Measurements from ENCODE around the gene ATP13A1. TPM values are rescaled to one million over a fixed set of nuclear protein-coding genes. Genes with fewer than 3 reads are reported as not detected.

ATP13A1 gene
- polyA plus RNA-seq, 1 experiment: 27.9 TPM

DNA sequence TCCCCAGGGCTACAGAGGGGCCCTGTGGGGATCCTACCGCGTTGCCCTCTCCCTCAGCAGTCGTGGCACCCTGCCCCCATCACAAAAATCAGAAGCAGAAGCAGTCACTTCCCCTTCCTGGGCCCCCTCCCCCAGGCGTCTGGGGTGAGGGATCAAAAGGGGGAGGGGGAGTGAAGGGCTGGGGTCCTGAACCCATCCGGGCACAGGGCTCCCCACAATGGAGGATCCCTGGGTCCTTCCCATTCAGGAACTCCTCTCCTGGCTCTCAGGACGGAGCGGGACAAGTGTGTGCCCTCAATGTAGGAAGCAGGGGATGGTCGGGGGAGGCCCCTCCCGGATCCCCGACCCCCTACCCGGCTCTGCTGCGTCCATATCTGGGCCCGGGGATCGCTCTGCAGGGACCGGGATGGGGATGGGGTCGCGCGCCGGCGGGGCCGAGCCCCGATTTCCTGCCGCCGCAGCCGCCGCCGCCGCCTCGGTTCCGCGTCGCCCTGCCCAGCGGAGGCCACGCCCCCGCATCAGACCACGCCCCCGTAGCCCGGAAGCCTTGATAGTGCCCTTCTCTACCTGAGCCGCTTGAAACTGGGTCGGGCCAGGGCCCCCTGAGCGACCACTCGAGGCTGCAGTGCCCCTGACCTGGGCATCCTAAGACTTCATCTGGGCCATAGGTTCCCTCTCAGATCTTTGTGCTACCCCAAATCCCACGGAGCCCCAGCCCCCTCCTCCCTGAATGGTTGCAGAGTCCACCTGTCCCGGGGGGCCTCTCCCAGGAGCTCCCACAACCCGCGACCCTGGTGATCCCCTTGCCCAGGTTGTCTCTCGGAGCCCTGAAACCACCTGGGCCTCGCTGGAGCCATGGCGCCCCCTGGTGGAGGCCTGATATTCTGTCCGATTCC is 20.1 kb downstream of the ATP13A1 start, which contains the start of gene GMIP:
GMIP (minus strand) TSS at position 500 of the 896 bp plus-strand sequence; CDS start at position 372, 128 bp downstream.
- TF ChIP-seq, protein P1, sequence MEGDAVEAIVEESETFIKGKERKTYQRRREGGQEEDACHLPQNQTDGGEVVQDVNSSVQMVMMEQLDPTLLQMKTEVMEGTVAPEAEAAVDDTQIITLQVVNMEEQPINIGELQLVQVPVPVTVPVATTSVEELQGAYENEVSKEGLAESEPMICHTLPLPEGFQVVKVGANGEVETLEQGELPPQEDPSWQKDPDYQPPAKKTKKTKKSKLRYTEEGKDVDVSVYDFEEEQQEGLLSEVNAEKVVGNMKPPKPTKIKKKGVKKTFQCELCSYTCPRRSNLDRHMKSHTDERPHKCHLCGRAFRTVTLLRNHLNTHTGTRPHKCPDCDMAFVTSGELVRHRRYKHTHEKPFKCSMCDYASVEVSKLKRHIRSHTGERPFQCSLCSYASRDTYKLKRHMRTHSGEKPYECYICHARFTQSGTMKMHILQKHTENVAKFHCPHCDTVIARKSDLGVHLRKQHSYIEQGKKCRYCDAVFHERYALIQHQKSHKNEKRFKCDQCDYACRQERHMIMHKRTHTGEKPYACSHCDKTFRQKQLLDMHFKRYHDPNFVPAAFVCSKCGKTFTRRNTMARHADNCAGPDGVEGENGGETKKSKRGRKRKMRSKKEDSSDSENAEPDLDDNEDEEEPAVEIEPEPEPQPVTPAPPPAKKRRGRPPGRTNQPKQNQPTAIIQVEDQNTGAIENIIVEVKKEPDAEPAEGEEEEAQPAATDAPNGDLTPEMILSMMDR (IDR thresholded peaks at IDR 0.05; ENCODE audit: insufficient read depth, low read depth, low read length): peak; percentile 93
- peak within 1 kb of the TSS; percentile 62 for H3K4me3 ChIP-seq (ENCODE audit: low read depth, low read length)
- peaks cover 22% of the 10 kb centered on the region for H3K36me3 ChIP-seq (ENCODE audit: control insufficient read depth, insufficient read depth, low read length)
- DNase-seq (ENCODE audit: low read depth): no peak
- no peaks in the 10 kb centered on the region for H3K27me3 ChIP-seq (ENCODE audit: control insufficient read depth, insufficient read depth, low read length)
- ChIA-PET CTCF (interaction anchor here (0.6 to 3.2 kb wide), 22 partner anchors 8 to 258 kb away, joined by 3 to 83 read pairs (median 4); partner anchors contain the start of genes CILP2, NDUFA13 and YJEFN3), POLR2A (no interaction called here)

DNA sequence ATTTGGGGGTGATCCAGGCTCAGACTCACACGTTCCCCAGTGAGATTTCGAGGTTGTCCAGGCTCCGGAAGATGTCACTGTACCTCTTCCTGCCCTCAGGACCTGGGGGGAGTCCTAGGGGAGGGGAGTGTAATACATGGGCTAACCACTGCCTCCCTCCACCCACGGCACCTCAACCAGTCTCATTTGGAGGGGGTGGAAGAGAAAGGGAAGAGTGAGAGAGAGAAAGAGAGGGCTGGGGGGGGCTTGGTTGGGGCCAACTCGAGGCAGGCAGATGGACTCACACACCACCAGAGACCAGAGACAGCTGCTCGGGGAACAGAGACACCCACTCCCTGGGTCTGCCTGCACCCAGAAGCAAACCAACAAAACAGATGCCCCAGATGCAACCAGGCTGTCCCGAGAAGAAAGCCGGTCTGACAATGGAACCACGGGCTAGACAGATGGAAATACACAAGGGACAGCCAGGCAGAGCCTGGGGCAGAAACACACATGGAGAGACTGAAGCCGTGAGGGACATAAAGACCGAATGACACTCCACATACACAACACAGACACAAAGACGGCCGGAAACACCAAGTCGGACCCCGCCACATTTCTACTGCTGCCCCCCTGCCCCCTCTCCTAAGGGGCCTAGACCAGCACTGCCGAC is 20.8 kb downstream of the ATP13A1 start:
- POLR2A ChIA-PET: no interaction called here
- H3K27me3 ChIP-seq (ENCODE audit: control insufficient read depth, insufficient read depth, low read length): no peaks in the 10 kb centered on the region
- CTCF ChIA-PET: interaction anchor here (0.6 kb wide), 1 partner anchor 127 kb away, joined by 3 read pairs; the partner anchor contains the start of gene TSSK6
- peaks cover 23% of the 10 kb centered on the region for H3K36me3 ChIP-seq (ENCODE audit: control insufficient read depth, insufficient read depth, low read length)
- TF ChIP-seq, protein P1 (IDR thresholded peaks at IDR 0.05; ENCODE audit: insufficient read depth, low read depth, low read length): no peak
- H3K4me3 ChIP-seq (ENCODE audit: low read depth, low read length): peak overlapping the region; percentile 62
- no peak for DNase-seq (ENCODE audit: low read depth)

DNA sequence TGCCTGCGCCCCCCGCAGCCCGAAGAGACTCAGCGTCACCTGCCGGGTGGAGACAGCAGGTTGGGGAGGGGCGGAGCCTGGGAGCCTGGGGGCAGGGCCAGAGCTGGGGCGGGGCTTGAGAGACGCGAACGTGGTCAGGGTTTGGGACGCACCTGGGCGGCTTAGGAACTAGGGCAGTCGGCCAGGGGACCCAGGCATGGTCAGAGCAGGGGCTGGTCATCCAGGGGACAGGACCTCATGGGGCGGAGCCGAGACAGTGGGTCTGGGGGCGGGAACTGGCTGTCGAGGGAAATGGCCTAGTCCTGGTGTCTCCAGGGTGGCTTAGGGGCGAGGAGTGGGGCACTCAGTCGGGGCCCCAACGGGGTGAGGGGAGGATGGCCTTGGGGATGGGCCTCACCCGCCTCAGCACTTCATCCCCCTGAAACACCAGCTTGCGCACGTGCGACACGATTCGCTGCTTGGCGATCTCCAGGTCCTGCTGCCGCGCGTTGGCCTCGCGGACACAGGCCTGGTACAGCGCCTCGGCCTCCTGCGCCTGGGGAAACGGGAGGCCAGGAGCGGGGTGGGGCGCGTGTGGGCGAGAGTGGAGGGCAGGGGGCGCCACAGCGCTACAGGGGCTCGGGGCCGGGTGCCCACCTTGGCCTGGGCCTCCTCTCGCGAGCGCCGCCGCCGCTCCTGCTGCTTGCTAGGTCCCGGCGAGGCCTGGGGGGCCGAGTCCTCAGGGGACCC is 25.8 kb downstream of the ATP13A1 start:
- POLR2A ChIA-PET: no interaction called here

DNA sequence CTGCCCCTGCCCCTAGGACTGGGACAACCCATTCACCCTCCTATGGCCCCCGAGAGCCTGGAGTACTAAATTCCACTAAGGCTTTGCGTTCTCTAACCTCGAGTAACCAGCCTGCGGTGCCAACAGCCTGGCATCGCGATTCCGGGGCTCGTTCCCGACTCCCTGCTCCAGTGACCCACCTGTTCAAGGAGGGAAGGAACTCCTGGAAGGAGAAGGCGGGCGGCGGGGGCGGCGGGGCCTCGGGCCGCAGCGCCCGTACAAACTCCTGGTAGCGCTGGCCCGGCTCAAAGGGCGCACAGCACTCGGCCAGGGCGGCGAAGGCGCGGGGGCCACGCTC is 26.3 kb downstream of the ATP13A1 start:
- Histone ChIP-seq H3K36me3 (ENCODE audit: control insufficient read depth, insufficient read depth, low read length) (peaks cover 31% of the 10 kb centered on the region), H3K27me3 (ENCODE audit: control insufficient read depth, insufficient read depth, low read length) (no peaks in the 10 kb centered on the region), H3K4me3 (ENCODE audit: low read depth, low read length) (no peak overlapping the region)
- TF ChIP-seq, protein P1 (IDR thresholded peaks at IDR 0.05; ENCODE audit: insufficient read depth, low read depth, low read length): no peak
- CTCF ChIA-PET: no interaction called here
- no peak for DNase-seq (ENCODE audit: low read depth)
- POLR2A ChIA-PET: no interaction called here

More for the DNA sequence above, 25.8 kb downstream of the ATP13A1 start:
- no peak for DNase-seq (ENCODE audit: low read depth)
- Histone ChIP-seq H3K36me3 (ENCODE audit: control insufficient read depth, insufficient read depth, low read length) (peaks cover 29% of the 10 kb centered on the region), H3K27me3 (ENCODE audit: control insufficient read depth, insufficient read depth, low read length) (no peaks in the 10 kb centered on the region), H3K4me3 (ENCODE audit: low read depth, low read length) (no peak overlapping the region)
- TF ChIP-seq, protein P1 (IDR thresholded peaks at IDR 0.05; ENCODE audit: insufficient read depth, low read depth, low read length): no peak
- CTCF ChIA-PET: no interaction called here
